Adipocyte (in vitro differentiated cells): ENCODE results near the gene SLC35F3.

ENCODE experiments used
- DNase-seq: peaks from one replicate; pipeline ENCODE4 v3.0.0-alpha.2; 2015; ENCODE audit warnings: low read depth
- H3K27me3 ChIP-seq: replicated peaks from 2 replicates; pipeline ENCODE4 v1.7.0; 2013; ENCODE audit warnings: mild to moderate bottlenecking, low read length, moderate library complexity; ENCODE audit not compliant: control insufficient read depth, insufficient read depth
- H3K36me3 ChIP-seq: 2 replicates; pipeline ENCODE4 v1.7.0; 2013; ENCODE audit warnings: low read length, mild to moderate bottlenecking, moderate library complexity; ENCODE audit not compliant: control insufficient read depth, insufficient read depth, severe bottlenecking
- H3K4me1 ChIP-seq: 2 replicates; pipeline ENCODE4 v1.7.0; 2013; ENCODE audit warnings: mild to moderate bottlenecking, low read length, moderate library complexity; ENCODE audit not compliant: control insufficient read depth, insufficient read depth
- H3K4me3 ChIP-seq: 2 replicates; pipeline ENCODE4 v1.7.0; 2013; ENCODE audit warnings: mild to moderate bottlenecking, low read length, moderate library complexity
- H3K9ac ChIP-seq: 2 replicates; pipeline ENCODE4 v1.7.0; 2013; ENCODE audit warnings: mild to moderate bottlenecking, low read length, moderate library complexity
- H3K9me3 ChIP-seq: 2 replicates; pipeline ENCODE4 v1.7.0; 2013; ENCODE audit warnings: mild to moderate bottlenecking, low read length, moderate library complexity; ENCODE audit not compliant: control insufficient read depth

The SLC35F3 gene

GRCh38 chr1:234089396-234089795, 184.9 kb downstream of the SLC35F3 start:
- peaks cover 3% of the 10 kb centered on the region for H3K27me3 ChIP-seq
- peaks cover 6% of the 10 kb centered on the region for H3K9me3 ChIP-seq

GRCh38 chr1:234090212-234091064, 186.0 kb downstream of the SLC35F3 start:
- Histone ChIP-seq H3K9me3 (peaks cover 6% of the 10 kb centered on the region), H3K4me1 (no peaks in the 10 kb centered on the region), H3K27me3 (peaks cover 12% of the 10 kb centered on the region), H3K36me3 (no peaks in the 10 kb centered on the region), H3K4me3 (no peak overlapping the region), H3K9ac (no peak overlapping the region)
- DNase-seq: no peak

More at GRCh38 chr1:234089396-234089795, 184.9 kb downstream of the SLC35F3 start:
- Histone ChIP-seq H3K36me3 (no peaks in the 10 kb centered on the region), H3K4me1 (no peaks in the 10 kb centered on the region), H3K9ac (no peak overlapping the region), H3K4me3 (no peak overlapping the region)
- no peak for DNase-seq

GRCh38 chr1:234091065-234091401, 186.6 kb downstream of the SLC35F3 start:
- H3K4me1 ChIP-seq: no peaks in the 10 kb centered on the region
- peaks cover 16% of the 10 kb centered on the region for H3K27me3 ChIP-seq
- peaks cover 6% of the 10 kb centered on the region for H3K9me3 ChIP-seq
- no peaks in the 10 kb centered on the region for H3K36me3 ChIP-seq
- H3K9ac ChIP-seq: no peak overlapping the region
- no peak for DNase-seq
- H3K4me3 ChIP-seq: no peak overlapping the region

- peaks cover 6% of the 10 kb centered on the region for H3K9me3 ChIP-seq
- H3K27me3 ChIP-seq: peaks cover 18% of the 10 kb centered on the region
- no peak for DNase-seq
These were observed 187.4 kb downstream of the SLC35F3 start for GRCh38 chr1:234091876-234092275.

GRCh38 chr1:234093107-234093506, 188.6 kb downstream of the SLC35F3 start:
- Histone ChIP-seq H3K4me1 (no peaks in the 10 kb centered on the region), H3K27me3 (peaks cover 18% of the 10 kb centered on the region), H3K4me3 (no peak overlapping the region), H3K9ac (no peak overlapping the region), H3K36me3 (no peaks in the 10 kb centered on the region), H3K9me3 (peaks cover 6% of the 10 kb centered on the region)
- DNase-seq: no peak

More at GRCh38 chr1:234091876-234092275, 187.4 kb downstream of the SLC35F3 start:
- H3K4me3 ChIP-seq: no peak overlapping the region
- H3K36me3 ChIP-seq: no peaks in the 10 kb centered on the region
- no peaks in the 10 kb centered on the region for H3K4me1 ChIP-seq
- H3K9ac ChIP-seq: no peak overlapping the region

- H3K4me1 ChIP-seq: no peaks in the 10 kb centered on the region
- peaks cover 18% of the 10 kb centered on the region for H3K27me3 ChIP-seq
- no peaks in the 10 kb centered on the region for H3K36me3 ChIP-seq
- H3K9me3 ChIP-seq: peaks cover 6% of the 10 kb centered on the region
- no peak for DNase-seq
- no peak overlapping the region for H3K4me3 ChIP-seq
- no peak overlapping the region for H3K9ac ChIP-seq
These were observed 189.3 kb downstream of the SLC35F3 start for GRCh38 chr1:234093741-234094140.

- no peaks in the 10 kb centered on the region for H3K4me1 ChIP-seq
- no peak overlapping the region for H3K9ac ChIP-seq
- no peaks in the 10 kb centered on the region for H3K36me3 ChIP-seq
- H3K4me3 ChIP-seq: no peak overlapping the region
- peaks cover 18% of the 10 kb centered on the region for H3K27me3 ChIP-seq
- H3K9me3 ChIP-seq: peaks cover 6% of the 10 kb centered on the region
- DNase-seq: no peak
These were observed 189.7 kb downstream of the SLC35F3 start for GRCh38 chr1:234094172-234094571.

- Histone ChIP-seq H3K4me3 (no peak overlapping the region), H3K36me3 (no peaks in the 10 kb centered on the region), H3K27me3 (peaks cover 30% of the 10 kb centered on the region), H3K4me1 (no peaks in the 10 kb centered on the region), H3K9me3 (no peaks in the 10 kb centered on the region), H3K9ac (no peak overlapping the region)
- no peak for DNase-seq
These were observed 191.8 kb downstream of the SLC35F3 start for GRCh38 chr1:234096161-234096770.

GRCh38 chr1:234102583-234102982, 198.1 kb downstream of the SLC35F3 start:
- peaks cover 37% of the 10 kb centered on the region for H3K27me3 ChIP-seq
- H3K9ac ChIP-seq: no peak overlapping the region
- no peak overlapping the region for H3K4me3 ChIP-seq

GRCh38 chr1:234103198-234103597, 198.7 kb downstream of the SLC35F3 start:
- no peak for DNase-seq
- no peak overlapping the region for H3K4me3 ChIP-seq

More at GRCh38 chr1:234102583-234102982, 198.1 kb downstream of the SLC35F3 start:
- H3K36me3 ChIP-seq: no peaks in the 10 kb centered on the region
- no peaks in the 10 kb centered on the region for H3K9me3 ChIP-seq
- H3K4me1 ChIP-seq: no peaks in the 10 kb centered on the region
- DNase-seq: no peak

GRCh38 chr1:234106032-234106431, 201.6 kb downstream of the SLC35F3 start:
- DNase-seq: no peak
- Histone ChIP-seq H3K27me3 (peaks cover 27% of the 10 kb centered on the region), H3K4me3 (no peak overlapping the region), H3K9ac (no peak overlapping the region), H3K4me1 (no peaks in the 10 kb centered on the region), H3K36me3 (no peaks in the 10 kb centered on the region), H3K9me3 (no peaks in the 10 kb centered on the region)

More at GRCh38 chr1:234103198-234103597, 198.7 kb downstream of the SLC35F3 start:
- Histone ChIP-seq H3K27me3 (peaks cover 37% of the 10 kb centered on the region), H3K36me3 (no peaks in the 10 kb centered on the region), H3K9ac (no peak overlapping the region), H3K9me3 (no peaks in the 10 kb centered on the region), H3K4me1 (no peaks in the 10 kb centered on the region)
